Thymus (tissue), 11 donors: ENCODE data around the gene CHIT1. TPM values are rescaled to one million over a fixed set of nuclear protein-coding genes. Genes with fewer than 3 reads are reported as not detected.

Experiments
- DNase-seq, 9 donors: peaks; one replicate each; pipeline ENCODE4 v3.0.0-alpha.2; 2013; ENCODE audit warnings: low spot score in 9 of 9, low read depth in 6 of 9, missing footprints in 1 of 9
- H3K27ac ChIP-seq, 2 donors: one replicate each; pipeline ENCODE4 v1.5.1; 2013; ENCODE audit warnings: control low read depth in 1 of 2, low read depth in 1 of 2, low read length in 1 of 2, mild to moderate bottlenecking in 1 of 2, moderate library complexity in 1 of 2
- H3K27me3 ChIP-seq, 2 donors: one replicate each; pipeline ENCODE4 v1.5.1; 2013; ENCODE audit warnings: low read length in 1 of 2; ENCODE audit not compliant: control insufficient read depth in 2 of 2, insufficient read depth in 1 of 2
- H3K36me3 ChIP-seq, 2 donors: one replicate each; pipeline ENCODE4 v1.5.1; 2013; ENCODE audit warnings: low read length in 1 of 2, mild to moderate bottlenecking in 1 of 2, moderate library complexity in 1 of 2; ENCODE audit not compliant: control insufficient read depth in 2 of 2, insufficient read depth in 2 of 2
- H3K4me1 ChIP-seq, 2 donors: one replicate each; pipeline ENCODE4 v1.5.1; 2013; ENCODE audit warnings: low read length in 2 of 2; ENCODE audit not compliant: control insufficient read depth in 2 of 2, insufficient read depth in 2 of 2
- H3K4me3 ChIP-seq, 2 donors: one replicate each; pipeline ENCODE4 v1.5.1; 2013; ENCODE audit warnings: low read length in 2 of 2, control low read depth in 1 of 2, mild to moderate bottlenecking in 1 of 2
- H3K9me3 ChIP-seq, 2 donors: one replicate each; pipeline ENCODE4 v1.5.1; 2013; ENCODE audit warnings: low read length in 1 of 2, mild to moderate bottlenecking in 1 of 2; ENCODE audit not compliant: control insufficient read depth in 2 of 2, insufficient read depth in 1 of 2
- WGBS: extraction: QIAGEN DNeasy Blood & Tissue Kit; methylation state at CpG from one replicate; pipeline ENCODE4 v1.1.7; 2013; 5-methylcytosine and 5-hydroxymethylcytosine counted together
- polyA plus RNA-seq: library from polyadenylated mRNA; stranded (reverse); fragments of 200-250 nt; gene quantifications from one replicate; pipeline ENCODE4 v1.2.3, GENCODE V29; 2013
- total RNA-seq: library from RNA; stranded (reverse); fragments of 120-200 nt; gene quantifications from one replicate; pipeline ENCODE4 v1.2.4, GENCODE V29; 2013
- donor health status: healthy.

CHIT1 gene
- total and polyA plus RNA-seq, 2 donors, result 6.2 to 36.0 TPM

DNA sequence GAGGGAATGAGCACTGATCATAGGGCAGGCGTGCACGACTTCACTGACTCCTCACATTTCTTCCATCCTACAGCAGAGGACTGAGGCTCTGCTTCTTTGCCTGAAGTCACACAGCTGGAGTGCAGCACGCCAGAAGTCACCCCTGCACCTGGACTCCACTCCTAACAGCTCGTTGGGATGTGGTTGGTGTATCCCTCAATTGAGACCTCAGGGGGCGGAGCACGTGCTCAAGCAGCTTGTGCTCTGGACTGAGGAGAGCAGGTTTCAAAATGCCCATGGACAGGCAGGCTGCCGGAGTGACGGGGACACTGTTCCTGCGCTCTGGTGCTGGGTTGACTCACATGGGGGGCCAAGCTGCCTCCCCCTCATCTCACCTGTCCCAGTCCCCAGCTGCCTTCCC, 13.9 kb downstream of the CHIT1 start:
- Histone ChIP-seq H3K4me1 (peaks cover 11 to 15% of the 10 kb centered on the region in 2 donors), H3K36me3 (no peaks in the 10 kb centered on the region), H3K27me3 (peaks cover 0 to 27% of the 10 kb centered on the region in 2 donors), H3K9me3 (no peaks in the 10 kb centered on the region), H3K4me3 (no peak overlapping the region), H3K27ac (no peak overlapping the region)
- 23% methylated on average over 9 of the region's 9 CpGs for WGBS
- peak in 1 of 9 donors; percentile 47 for DNase-seq

DNA sequence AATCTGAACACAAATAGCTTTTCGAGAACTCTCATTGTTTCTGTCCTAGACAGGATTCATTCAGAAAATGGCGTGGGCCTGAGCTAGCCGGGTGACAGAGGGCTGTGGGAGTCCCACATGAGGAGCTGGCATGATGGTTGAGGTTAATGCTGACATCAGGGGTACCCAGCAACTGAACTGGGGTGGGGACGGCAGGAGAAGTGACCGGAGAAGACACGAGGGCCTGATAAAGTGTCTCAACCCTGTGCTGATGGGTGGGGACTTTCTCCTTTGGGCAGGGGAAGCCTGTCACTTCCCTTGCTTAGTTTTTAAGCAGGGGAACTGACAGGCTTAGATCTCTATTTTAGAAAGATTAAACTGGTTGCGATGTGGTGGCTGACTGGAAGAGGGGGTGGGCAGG, 14.6 kb downstream of the CHIT1 start:
- Histone ChIP-seq H3K27me3 (peaks cover 0 to 26% of the 10 kb centered on the region in 2 donors), H3K36me3 (no peaks in the 10 kb centered on the region), H3K9me3 (no peaks in the 10 kb centered on the region), H3K27ac (no peak overlapping the region), H3K4me3 (no peak overlapping the region), H3K4me1 (peaks cover 11 to 15% of the 10 kb centered on the region in 2 donors)
- no peak for DNase-seq
- WGBS, result 75% methylated on average over 7 of the region's 7 CpGs

DNA sequence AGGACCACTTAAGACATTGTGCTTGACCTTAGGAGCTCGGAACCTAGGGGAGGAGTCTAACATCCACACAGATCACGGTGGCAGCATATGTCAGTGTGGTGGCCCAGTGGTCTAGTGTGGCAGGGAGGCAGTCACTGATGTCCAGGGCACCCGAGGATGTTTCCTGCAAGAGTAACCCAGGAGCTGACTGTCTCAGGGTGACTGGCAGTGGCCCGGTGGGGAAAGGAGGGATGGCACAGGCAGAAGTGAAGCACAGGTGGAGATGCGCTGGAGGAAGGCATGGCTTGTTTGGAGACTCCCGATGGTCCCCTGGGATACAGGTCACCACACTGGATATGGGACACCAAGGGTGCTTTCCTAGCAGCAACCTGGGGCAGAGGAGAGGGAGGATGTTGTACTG, 16.3 kb downstream of the CHIT1 start:
- H3K36me3 ChIP-seq, result no peaks in the 10 kb centered on the region
- WGBS, result 88% methylated on average over 6 of the region's 6 CpGs
- no peaks in the 10 kb centered on the region for H3K9me3 ChIP-seq
- H3K27me3 ChIP-seq, result peaks cover 0 to 17% of the 10 kb centered on the region in 2 donors
- no peak for DNase-seq
- no peak overlapping the region for H3K27ac ChIP-seq
- peaks cover 11 to 15% of the 10 kb centered on the region in 2 donors for H3K4me1 ChIP-seq
- H3K4me3 ChIP-seq, result no peak overlapping the region

DNA sequence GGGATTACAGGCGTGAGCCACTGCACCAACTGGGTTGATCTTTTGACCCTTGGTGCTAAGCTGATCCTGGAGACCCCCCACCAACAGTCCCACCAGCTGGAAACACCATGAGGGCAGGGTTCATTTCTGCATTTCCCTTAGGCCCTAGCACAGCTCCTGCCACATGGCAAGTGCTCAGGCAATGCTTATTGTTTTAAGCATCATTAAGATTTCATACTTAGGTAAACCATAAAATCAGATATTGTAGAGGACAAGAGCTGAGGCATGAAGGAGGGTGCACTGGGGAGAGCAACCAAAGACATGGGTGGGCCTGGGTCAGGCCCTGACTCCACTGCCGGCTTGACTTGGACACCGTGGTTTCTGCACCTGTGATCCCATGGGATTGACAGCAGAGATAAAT, 17.7 kb downstream of the CHIT1 start:
- Histone ChIP-seq H3K9me3 (no peaks in the 10 kb centered on the region), H3K27ac (no peak overlapping the region), H3K27me3 (peaks cover 0 to 6% of the 10 kb centered on the region in 2 donors), H3K36me3 (no peaks in the 10 kb centered on the region), H3K4me1 (peaks cover 11 to 15% of the 10 kb centered on the region in 2 donors), H3K4me3 (no peak overlapping the region)
- DNase-seq, result no peak
- 96% methylated on average over 3 of the region's 3 CpGs for WGBS

GRCh38 chr1:203210988-203211387, 18.5 kb downstream of the CHIT1 start:
- Histone ChIP-seq H3K9me3 (no peaks in the 10 kb centered on the region), H3K36me3 (no peaks in the 10 kb centered on the region), H3K4me1 (peaks cover 11 to 13% of the 10 kb centered on the region in 2 donors), H3K27me3 (no peaks in the 10 kb centered on the region), H3K27ac (no peak overlapping the region), H3K4me3 (no peak overlapping the region)
- DNase-seq, result no peak

GRCh38 chr1:203210350-203210749, 19.1 kb downstream of the CHIT1 start:
- Histone ChIP-seq H3K4me1 (peaks cover 4 to 7% of the 10 kb centered on the region in 2 donors), H3K4me3 (no peak overlapping the region), H3K36me3 (no peaks in the 10 kb centered on the region), H3K27ac (no peak overlapping the region), H3K27me3 (no peaks in the 10 kb centered on the region), H3K9me3 (no peaks in the 10 kb centered on the region)
- DNase-seq, result no peak

- no peak for DNase-seq
- no peak overlapping the region for H3K27ac ChIP-seq
- 97% methylated on average over 1 of the region's 1 CpG for WGBS
Observed at GRCh38 chr1:203208181-203208580, 21.3 kb downstream of the CHIT1 start.

DNA sequence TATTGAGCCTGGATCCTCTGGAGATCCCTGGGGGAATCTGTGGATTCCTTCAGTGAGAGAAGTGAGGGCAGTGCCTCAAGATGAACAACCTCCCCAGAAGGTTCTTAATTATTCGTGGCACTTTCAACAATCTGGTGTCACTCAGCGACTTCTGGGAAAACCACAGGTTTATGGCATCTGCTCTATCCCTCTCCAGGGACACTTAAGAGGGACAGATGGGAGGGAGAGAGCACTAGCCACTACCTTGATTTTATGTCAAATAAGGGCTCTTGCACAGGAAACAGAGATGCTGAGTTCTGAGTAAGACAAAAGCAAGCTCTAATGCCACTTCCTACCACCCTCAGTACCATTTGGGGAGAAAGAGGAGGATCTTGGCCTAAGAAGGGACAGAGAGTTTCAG, 21.7 kb downstream of the CHIT1 start:
- Histone ChIP-seq H3K4me3 (no peak overlapping the region), H3K27me3 (no peaks in the 10 kb centered on the region), H3K9me3 (no peaks in the 10 kb centered on the region), H3K36me3 (no peaks in the 10 kb centered on the region), H3K27ac (no peak overlapping the region), H3K4me1 (no peaks in the 10 kb centered on the region)
- DNase-seq, result no peak
- WGBS, result 67% methylated on average over 2 of the region's 2 CpGs

More at GRCh38 chr1:203208181-203208580, 21.3 kb downstream of the CHIT1 start:
- no peaks in the 10 kb centered on the region for H3K27me3 ChIP-seq
- H3K4me3 ChIP-seq, result no peak overlapping the region
- no peaks in the 10 kb centered on the region for H3K36me3 ChIP-seq
- no peaks in the 10 kb centered on the region for H3K4me1 ChIP-seq
- no peaks in the 10 kb centered on the region for H3K9me3 ChIP-seq

- 92% methylated on average over 5 of the region's 5 CpGs for WGBS
- H3K27ac ChIP-seq, result no peak overlapping the region
- no peaks in the 10 kb centered on the region for H3K36me3 ChIP-seq
- no peak for DNase-seq
- H3K4me1 ChIP-seq, result no peaks in the 10 kb centered on the region
- no peak overlapping the region for H3K4me3 ChIP-seq
- no peaks in the 10 kb centered on the region for H3K9me3 ChIP-seq
- peaks cover 0 to 2% of the 10 kb centered on the region in 2 donors for H3K27me3 ChIP-seq
Observed at GRCh38 chr1:203206129-203206687, 23.3 kb downstream of the CHIT1 start.
